Endothelial cell of umbilical vein (primary cell): ENCODE results near the gene MYZAP.

Experiments
- CTCF ChIP-seq, 2 donors: IDR thresholded peaks; 1 replicate in 1 of 2; 2 replicates in 1 of 2; pipeline ENCODE4 v1.5.1; 2011; ENCODE audit warnings: low read length in 2 of 2, mild to moderate bottlenecking in 2 of 2, moderate library complexity in 2 of 2, control low read depth in 1 of 2, inconsistent platforms in 1 of 2, low read depth in 1 of 2; ENCODE audit not compliant: insufficient read depth in 1 of 2; ENCODE audit errors: extremely low read depth in 1 of 2
- EZH2 ChIP-seq: IDR thresholded peaks from 2 replicates; pipeline ENCODE4 v1.6.1; 2012; ENCODE audit warnings: borderline replicate concordance, low read depth, mild to moderate bottlenecking, moderate library complexity, low read length, inconsistent platforms; ENCODE audit not compliant: severe bottlenecking
- JUN ChIP-seq: IDR thresholded peaks from 2 replicates; pipeline ENCODE4 v1.6.1; 2011; ENCODE audit warnings: borderline replicate concordance, low read depth; ENCODE audit not compliant: insufficient read length, insufficient read depth
- MAX ChIP-seq: IDR thresholded peaks from 2 replicates; pipeline ENCODE4 v1.6.1; 2011; ENCODE audit not compliant: insufficient read depth, insufficient read length
- MYC ChIP-seq: IDR thresholded peaks from one replicate; pipeline ENCODE4 v1.6.1; 2011; ENCODE audit warnings: mild to moderate bottlenecking, low read depth, low read length
- POLR2A ChIP-seq: IDR thresholded peaks from 2 replicates; pipeline ENCODE4 v1.6.1; 2012; ENCODE audit warnings: low read depth, mild to moderate bottlenecking, control low read depth, low read length

- TF ChIP-seq CTCF (IDR thresholded peaks at IDR 0.05; ENCODE audit: extremely low read depth in 1 of 2, insufficient read depth in 1 of 2, low read depth in 1 of 2, low read length in 2 of 2) (no peak), POLR2A (no peak), MAX (no peak), EZH2 (no peak), JUN (no peak), MYC (no peak)
These were observed 74.2 kb downstream of the MYZAP start for GRCh38 chr15:57665939-57666338.
